Spleen (tissue), 11 donors: ENCODE measurements around the gene ADM2. TPM values are rescaled to one million over a fixed set of nuclear protein-coding genes. Genes with fewer than 3 reads are reported as not detected.

ENCODE experiments used
- DNase-seq: peaks from one replicate; pipeline ENCODE4 v3.0.0-alpha.2; 2020
- H3K27ac ChIP-seq, 8 donors: fragments of 200-600 bp; sonication (generic) in 7 of 8; 1 replicate in 4 of 8; 2 replicates in 4 of 8; pipeline versions ENCODE4 v1.5.0 to v1.8.0; 2016 to 2021; ENCODE audit warnings: inconsistent platforms in 4 of 8, mild to moderate bottlenecking in 4 of 8, moderate library complexity in 1 of 8
- H3K27me3 ChIP-seq, 7 donors: fragments of 200-600 bp; sonication (generic) in 6 of 7; replicated peaks in 1 of 7; 1 replicate in 4 of 7; 2 replicates in 3 of 7; pipeline versions ENCODE4 v1.5.0 to v1.8.0; 2016 to 2021; ENCODE audit warnings: inconsistent platforms in 3 of 7, mild to moderate bottlenecking in 1 of 7
- H3K36me3 ChIP-seq, 6 donors: fragments of 200-600 bp; sonication (generic) in 5 of 6; 1 replicate in 4 of 6; 2 replicates in 2 of 6; pipeline versions ENCODE4 v1.5.0 to v1.8.0; 2016 to 2021; ENCODE audit warnings: inconsistent platforms in 2 of 6
- H3K4me1 ChIP-seq, 6 donors: fragments of 200-600 bp; sonication (generic) in 5 of 6; 1 replicate in 3 of 6; 2 replicates in 3 of 6; pipeline versions ENCODE4 v1.5.0 to v1.8.0; 2016 to 2021; ENCODE audit warnings: inconsistent platforms in 3 of 6
- H3K4me3 ChIP-seq, 8 donors: fragments of 200-600 bp; sonication (generic) in 7 of 8; 1 replicate in 4 of 8; 2 replicates in 4 of 8; pipeline versions ENCODE4 v1.5.0 to v1.8.0; 2016 to 2021; ENCODE audit warnings: inconsistent platforms in 4 of 8, mild to moderate bottlenecking in 4 of 8, moderate library complexity in 2 of 8
- H3K9me3 ChIP-seq, 8 donors: fragments of 200-600 bp; sonication (generic) in 7 of 8; 1 replicate in 4 of 8; 2 replicates in 4 of 8; pipeline versions ENCODE4 v1.5.0 to v1.8.0; 2016 to 2021; ENCODE audit warnings: inconsistent platforms in 4 of 8
- POLR2A ChIP-seq, 3 donors: fragments of 450-650 bp; IDR thresholded peaks; one replicate each; pipeline ENCODE4 v1.5.1; 2017; ENCODE audit warnings: antibody characterized with exemption in 3 of 3, mild to moderate bottlenecking in 1 of 3
- POLR2AphosphoS5 ChIP-seq, 3 donors: sonication (generic); formaldehyde crosslinking; IDR thresholded peaks; one replicate each; pipeline ENCODE4 v1.5.1; 2017; ENCODE audit warnings: antibody characterized with exemption in 3 of 3
- WGBS, 5 donors: extraction: QIAGEN DNeasy Blood & Tissue Kit in 3 of 5; methylation state at CpG; one replicate each; pipeline versions ENCODE4 v1.1.5 to v1.1.7; 2013 to 2018; 5-methylcytosine and 5-hydroxymethylcytosine counted together
- intact Hi-C: fragments of 100-400 bp; cut with DNase I; formaldehyde crosslinking; loops from one replicate; pipeline ENCODE4 v1.15.0; 2023; ENCODE audit warnings: low total_unique reads
- polyA plus RNA-seq, 3 donors: library from polyadenylated mRNA; stranded (reverse); fragments of 200-250 nt; gene quantifications; one replicate each; pipeline ENCODE4 v1.2.1, GENCODE V29; 2013
- total RNA-seq, 7 donors: library from RNA; depleted of rRNA in 3 of 7; stranded (reverse); fragments of >200 nt in 3 of 7; fragmentation: NEBNext Ultra II Directional in 4 of 7; extraction: Animal tissue kit (Norgen Biotek cat#: 25700) in 4 of 7; gene quantifications; one replicate each; pipeline versions ENCODE4 v1.1.0 to v1.2.1, GENCODE V29; 2016 to 2021
- TF ChIP-seq, protein P1 (sequence below), 11 experiments: fragments of 200-600 bp in 7 of 11; fragments of 450-650 bp in 4 of 11; sonication (generic) in 4 of 11; IDR thresholded peaks in 8 of 11; conservative IDR thresholded peaks in 3 of 11; 1 replicate in 7 of 11; 2 replicates in 4 of 11; pipeline versions ENCODE4 v1.4.0 to v1.8.0; 2016 to 2021; ENCODE audit warnings: antibody characterized with exemption in 11 of 11, inconsistent platforms in 4 of 11, mild to moderate bottlenecking in 1 of 11
- donor health status: healthy with polysubstance abuse.
- donor health status: DM: no; HTN: no; CAD: no; lungs with moderate emphysema.
- donor health status: DM: no; HTN: no; CAD: no.
- donor health status: Bipolar disorder and iron deficiency.
- donor health status: healthy.
- donor health status: DM: no; HTN: no; CAD: no.
- donor health status: DM: yes; HTN: yes; CAD: no.

ADM2 gene
- total and polyA plus RNA-seq, 10 donors, result 0.74 to 3.5 (median 2.0) TPM

DNA sequence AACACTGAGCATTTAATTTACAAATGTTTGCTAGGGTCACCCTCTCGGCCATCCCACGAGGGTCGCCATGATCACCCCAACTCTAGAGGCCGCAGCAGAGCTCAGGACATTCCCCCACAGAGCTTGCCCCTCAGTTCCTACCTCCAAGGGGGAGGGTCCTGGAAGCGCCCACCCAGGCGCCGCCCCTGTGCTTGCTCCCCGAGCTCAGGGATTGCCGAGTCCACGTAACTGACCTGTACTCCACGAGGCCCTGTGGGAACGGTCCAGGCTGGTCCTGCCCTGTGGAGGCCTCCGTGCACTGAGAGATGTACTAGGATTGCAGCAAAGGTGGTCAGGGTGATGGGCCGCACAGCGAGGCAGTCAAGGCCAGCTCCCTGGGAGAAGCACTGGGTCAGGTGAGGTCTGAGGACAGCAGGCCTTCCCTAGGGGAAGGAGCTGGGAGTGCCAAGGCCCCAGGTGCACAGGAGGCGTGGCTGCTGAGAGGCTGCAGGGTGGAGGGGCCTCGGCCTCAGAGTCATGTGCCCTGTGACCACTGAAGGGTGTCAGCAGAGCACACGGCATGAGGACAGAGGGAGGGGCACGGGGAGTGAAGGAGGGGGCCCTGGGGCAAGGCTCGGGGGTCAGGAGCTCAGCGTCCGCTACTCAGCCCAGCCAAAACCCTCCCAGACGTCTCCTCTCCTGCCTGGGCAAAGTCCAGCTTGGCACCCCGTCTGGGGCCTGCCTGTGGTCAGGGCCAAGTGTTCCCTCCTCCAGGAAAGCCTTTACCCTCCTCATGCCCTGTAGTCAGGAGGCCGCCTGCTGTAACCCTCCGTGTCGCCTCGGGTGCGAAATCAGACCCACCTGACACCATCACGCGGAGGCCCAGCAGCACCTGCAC lies 2.9 kb downstream of the ADM2 start:
- Histone ChIP-seq H3K9me3 (no peaks in the 10 kb centered on the region), H3K27me3 (peaks cover 0 to 79% (median 20%) of the 10 kb centered on the region in 7 donors), H3K36me3 (no peaks in the 10 kb centered on the region), H3K4me1 (peaks cover 5 to 33% (median 18%) of the 10 kb centered on the region in 6 donors), H3K27ac (no peak overlapping the region), H3K4me3 (no peak overlapping the region)
- 82 to 88% (median 85%) methylated on average over 21 to 31 of the region's 31 CpGs for WGBS, 5 donors
- DNase-seq, result no peak
- intact Hi-C loops, result no loop called here
- no peak for TF ChIP-seq POLR2A (IDR thresholded peaks at IDR 0.05)
- TF ChIP-seq POLR2AphosphoS5 (IDR thresholded peaks at IDR 0.05), result no peak

DNA sequence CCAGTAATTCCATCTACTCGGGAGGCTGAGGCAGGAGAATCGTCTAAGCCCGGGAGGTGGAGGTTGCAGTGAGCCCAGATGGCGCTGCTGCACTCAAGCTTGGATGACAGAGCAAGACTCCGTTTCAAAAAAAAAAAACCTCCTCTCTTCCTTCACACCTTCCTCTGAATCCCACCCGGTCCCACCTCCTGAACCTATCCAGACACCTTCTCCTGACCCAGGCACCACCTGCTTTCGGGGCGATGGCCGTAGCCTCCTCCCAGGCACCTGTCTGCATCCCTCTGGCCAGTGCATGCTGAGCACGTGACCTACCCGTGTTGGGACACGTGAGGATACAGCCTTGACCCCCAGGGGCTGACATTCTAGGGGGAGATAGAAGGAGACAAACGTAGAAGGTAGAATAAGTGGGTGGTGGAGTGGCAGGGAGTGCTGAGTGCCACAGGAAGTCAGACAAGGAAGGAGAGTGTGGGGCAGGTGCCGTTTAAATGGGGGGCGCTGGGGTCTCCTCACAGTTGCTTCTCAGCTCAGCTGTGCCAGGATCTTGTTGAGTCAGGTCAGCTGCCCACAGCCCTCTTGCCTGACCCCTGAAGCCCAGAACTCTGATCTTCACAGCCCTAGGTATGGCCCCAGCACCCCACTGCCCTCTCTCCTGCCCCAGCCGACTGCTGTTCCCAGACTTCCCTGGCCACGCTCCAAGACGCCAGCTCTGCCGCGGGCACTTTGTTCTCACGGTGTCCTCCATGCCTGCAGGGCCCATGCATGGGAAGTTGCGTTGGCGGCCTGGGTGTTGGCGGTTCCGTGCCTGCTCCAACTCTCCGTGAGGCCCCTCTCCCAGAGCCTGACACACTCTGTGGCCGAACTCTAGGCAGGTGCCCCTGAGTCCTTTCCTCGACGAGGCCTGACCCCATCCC lies 4.1 kb downstream of the ADM2 start:
- intact Hi-C loops, result no loop called here
- no peaks in the 10 kb centered on the region for H3K9me3 ChIP-seq
- no peaks in the 10 kb centered on the region for H3K36me3 ChIP-seq
- no peak for DNase-seq
- peaks cover 0 to 73% (median 20%) of the 10 kb centered on the region in 7 donors for H3K27me3 ChIP-seq
- WGBS, 5 donors, result 62 to 72% (median 63%) methylated on average over 29 of the region's 29 CpGs
- no peak overlapping the region for H3K4me3 ChIP-seq
- no peak overlapping the region for H3K27ac ChIP-seq
- no peak for TF ChIP-seq POLR2A (IDR thresholded peaks at IDR 0.05)
- TF ChIP-seq, protein P1, sequence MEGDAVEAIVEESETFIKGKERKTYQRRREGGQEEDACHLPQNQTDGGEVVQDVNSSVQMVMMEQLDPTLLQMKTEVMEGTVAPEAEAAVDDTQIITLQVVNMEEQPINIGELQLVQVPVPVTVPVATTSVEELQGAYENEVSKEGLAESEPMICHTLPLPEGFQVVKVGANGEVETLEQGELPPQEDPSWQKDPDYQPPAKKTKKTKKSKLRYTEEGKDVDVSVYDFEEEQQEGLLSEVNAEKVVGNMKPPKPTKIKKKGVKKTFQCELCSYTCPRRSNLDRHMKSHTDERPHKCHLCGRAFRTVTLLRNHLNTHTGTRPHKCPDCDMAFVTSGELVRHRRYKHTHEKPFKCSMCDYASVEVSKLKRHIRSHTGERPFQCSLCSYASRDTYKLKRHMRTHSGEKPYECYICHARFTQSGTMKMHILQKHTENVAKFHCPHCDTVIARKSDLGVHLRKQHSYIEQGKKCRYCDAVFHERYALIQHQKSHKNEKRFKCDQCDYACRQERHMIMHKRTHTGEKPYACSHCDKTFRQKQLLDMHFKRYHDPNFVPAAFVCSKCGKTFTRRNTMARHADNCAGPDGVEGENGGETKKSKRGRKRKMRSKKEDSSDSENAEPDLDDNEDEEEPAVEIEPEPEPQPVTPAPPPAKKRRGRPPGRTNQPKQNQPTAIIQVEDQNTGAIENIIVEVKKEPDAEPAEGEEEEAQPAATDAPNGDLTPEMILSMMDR (IDR thresholded peaks at IDR 0.05 in 8 of 11, conservative IDR thresholded peaks at IDR 0.05 in 3 of 11), result no peak
- TF ChIP-seq POLR2AphosphoS5 (IDR thresholded peaks at IDR 0.05), result no peak
- peaks cover 5 to 34% (median 19%) of the 10 kb centered on the region in 6 donors for H3K4me1 ChIP-seq

GRCh38 chr22:50486561-50487289 lies 5.4 kb downstream of the ADM2 start, which contains the start of gene MIOX:
TSS of gene MIOX (plus strand) at chr22:50486859. CDS start at chr22:50486898, 39 bp downstream.
- Histone ChIP-seq H3K9me3 (no peaks in the 10 kb centered on the region), H3K4me1 (peaks cover 0 to 29% (median 18%) of the 10 kb centered on the region in 6 donors), H3K27me3 (peaks cover 0 to 65% (median 10%) of the 10 kb centered on the region in 7 donors), H3K27ac (no peak within 1 kb of the TSS), H3K4me3 (no peak within 1 kb of the TSS), H3K36me3 (no peaks in the 10 kb centered on the region)
- intact Hi-C loops, result no loop called here
- no peak for DNase-seq
- TF ChIP-seq POLR2AphosphoS5 (IDR thresholded peaks at IDR 0.05) (no peak), POLR2A (IDR thresholded peaks at IDR 0.05) (no peak)
- TF ChIP-seq, protein P1 (IDR thresholded peaks at IDR 0.05 in 8 of 11, conservative IDR thresholded peaks at IDR 0.05 in 3 of 11), result no peak
- 48 to 90% (median 76%) methylated on average over 7 to 23 of the region's 23 CpGs for WGBS, 5 donors
